GM13977 (cell line): ENCODE measurements around the gene PCLAF.
"Not testable (repeated sequence)": the region's sequence is repeated elsewhere in the genome, so short reads cannot be mapped to it uniquely, and the experiment has no call there.

Source experiments
- DNase-seq: peaks from one replicate; pipeline ENCODE4 v3.0.0; 2012; ENCODE audit warnings: low spot score
- in situ Hi-C: fragments of 300-500 bp; cut with MboI; formaldehyde crosslinking; loops from one replicate; pipeline ENCODE4 v1.12.0; 2022; ENCODE audit warnings: low sequenced_read_pairs, low pct_unique_long_range_greater_than_20kb, mixed read lengths, inconsistent platforms; ENCODE audit not compliant: unreplicated experiment
- TF ChIP-seq, protein P1 (sequence below): IDR thresholded peaks from 2 replicates; pipeline ENCODE4 v1.5.1; 2012; ENCODE audit warnings: mild to moderate bottlenecking, control low read depth; ENCODE audit not compliant: insufficient read depth; ENCODE audit errors: extremely low read depth, missing control alignments

PCLAF gene

DNA sequence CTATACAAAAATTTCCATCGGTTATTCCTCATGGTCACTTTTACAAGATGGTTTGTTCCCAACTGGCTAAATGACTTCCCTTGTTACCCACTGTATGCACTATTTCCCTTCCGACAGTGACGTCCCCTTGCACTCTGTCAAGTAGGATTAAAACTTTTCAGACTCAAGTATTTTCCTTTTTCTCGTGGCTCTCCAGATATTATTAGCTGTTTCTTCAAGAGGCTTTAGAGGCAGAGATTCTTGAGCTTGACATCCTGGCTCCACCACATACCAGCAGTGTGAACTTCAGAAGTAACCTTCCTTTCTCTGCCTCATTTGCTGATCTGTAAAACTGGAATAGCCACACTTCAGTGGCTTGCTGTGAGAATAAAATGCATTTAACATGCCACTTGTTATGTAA, 39.3 kb downstream of the PCLAF start:
- TF ChIP-seq, protein P1, sequence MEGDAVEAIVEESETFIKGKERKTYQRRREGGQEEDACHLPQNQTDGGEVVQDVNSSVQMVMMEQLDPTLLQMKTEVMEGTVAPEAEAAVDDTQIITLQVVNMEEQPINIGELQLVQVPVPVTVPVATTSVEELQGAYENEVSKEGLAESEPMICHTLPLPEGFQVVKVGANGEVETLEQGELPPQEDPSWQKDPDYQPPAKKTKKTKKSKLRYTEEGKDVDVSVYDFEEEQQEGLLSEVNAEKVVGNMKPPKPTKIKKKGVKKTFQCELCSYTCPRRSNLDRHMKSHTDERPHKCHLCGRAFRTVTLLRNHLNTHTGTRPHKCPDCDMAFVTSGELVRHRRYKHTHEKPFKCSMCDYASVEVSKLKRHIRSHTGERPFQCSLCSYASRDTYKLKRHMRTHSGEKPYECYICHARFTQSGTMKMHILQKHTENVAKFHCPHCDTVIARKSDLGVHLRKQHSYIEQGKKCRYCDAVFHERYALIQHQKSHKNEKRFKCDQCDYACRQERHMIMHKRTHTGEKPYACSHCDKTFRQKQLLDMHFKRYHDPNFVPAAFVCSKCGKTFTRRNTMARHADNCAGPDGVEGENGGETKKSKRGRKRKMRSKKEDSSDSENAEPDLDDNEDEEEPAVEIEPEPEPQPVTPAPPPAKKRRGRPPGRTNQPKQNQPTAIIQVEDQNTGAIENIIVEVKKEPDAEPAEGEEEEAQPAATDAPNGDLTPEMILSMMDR = no peak
- in situ Hi-C loops = no loop called here
- no peak for DNase-seq

DNA sequence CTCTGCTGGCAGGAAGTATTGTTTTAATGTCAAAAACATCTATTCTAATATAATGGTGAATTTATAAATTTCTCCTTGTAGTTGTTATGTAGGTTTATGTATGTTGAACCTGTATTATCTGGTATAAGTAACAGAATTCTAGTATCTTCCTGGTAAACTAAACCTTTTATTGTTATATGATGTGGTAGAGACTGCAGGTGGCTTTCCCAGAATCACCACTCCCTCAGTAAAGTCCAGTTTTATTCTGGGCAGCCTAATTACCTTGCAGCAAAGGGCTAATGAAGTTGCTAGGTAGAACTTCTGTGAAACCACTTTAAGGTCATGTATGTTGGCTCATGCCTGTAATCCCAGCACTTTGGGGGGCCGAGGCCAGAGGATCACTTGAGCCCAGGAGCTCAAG, 40.9 kb downstream of the PCLAF start:
- in situ Hi-C loops = no loop called here
- TF ChIP-seq, protein P1 = no peak
- DNase-seq = no peak

DNA sequence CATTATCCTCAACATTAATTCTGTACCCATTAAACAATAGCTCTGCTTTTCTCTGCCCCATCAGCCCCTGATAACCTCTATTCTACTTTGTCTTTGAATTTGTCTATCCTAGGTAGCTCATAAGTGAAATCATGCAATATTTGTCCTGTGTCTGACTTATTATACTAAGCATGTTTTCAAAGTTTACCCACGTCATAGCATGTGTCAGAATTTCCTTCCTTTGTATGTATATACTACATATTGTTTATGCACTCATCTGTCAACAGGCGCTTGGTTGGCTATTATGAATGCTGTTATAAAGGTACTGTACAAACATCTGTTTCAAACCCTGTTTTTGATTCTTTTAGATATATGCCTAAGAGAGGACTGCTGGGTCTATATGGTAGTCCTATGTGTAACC, 43.5 kb downstream of the PCLAF start:
- in situ Hi-C loops = no loop called here
- TF ChIP-seq, protein P1 = no peak
- no peak for DNase-seq

DNA sequence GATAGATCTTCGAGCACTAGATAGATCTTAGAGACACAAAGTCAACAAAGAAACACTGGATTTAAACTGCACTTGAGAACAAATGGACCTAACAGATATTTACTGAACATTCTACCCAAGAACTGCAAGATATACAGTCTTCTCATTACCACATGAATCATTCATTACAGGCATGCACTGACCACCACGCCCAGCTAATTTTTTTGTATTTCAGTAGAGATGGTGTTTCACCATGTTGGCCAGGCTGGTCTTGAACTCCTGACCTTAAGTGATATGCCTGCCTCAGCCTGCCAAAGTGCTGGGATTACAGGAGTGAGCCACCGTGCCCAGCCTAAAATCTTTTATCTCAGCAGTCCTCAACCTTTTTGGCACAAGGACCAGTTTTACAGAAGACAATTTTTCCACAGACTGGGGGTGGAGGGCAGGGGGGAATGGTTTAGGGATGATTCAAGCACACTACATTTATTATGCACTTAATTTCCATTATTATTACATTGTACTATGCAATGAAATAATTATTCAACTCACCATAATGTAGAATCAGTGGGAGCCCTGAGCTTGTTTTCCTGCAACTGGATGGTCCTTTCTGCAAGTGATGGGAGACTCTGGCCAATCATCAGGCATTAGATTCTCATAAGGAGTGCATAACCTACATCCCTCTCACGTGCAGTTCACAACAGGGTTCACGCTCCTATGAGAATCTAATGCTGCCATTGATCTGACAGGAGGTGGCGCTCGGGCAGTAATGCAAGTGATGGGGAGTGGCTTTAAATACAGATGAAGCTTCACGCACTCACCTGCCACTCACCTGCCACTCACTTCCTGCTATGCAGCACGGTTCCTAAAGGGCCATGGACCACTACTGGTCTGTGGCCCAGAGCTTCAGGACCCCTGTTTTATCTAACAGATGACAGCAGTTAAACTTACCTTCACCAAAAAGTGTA, 47.0 kb downstream of the PCLAF start:
- DNase-seq = no peak
- TF ChIP-seq, protein P1 = no peak

DNA sequence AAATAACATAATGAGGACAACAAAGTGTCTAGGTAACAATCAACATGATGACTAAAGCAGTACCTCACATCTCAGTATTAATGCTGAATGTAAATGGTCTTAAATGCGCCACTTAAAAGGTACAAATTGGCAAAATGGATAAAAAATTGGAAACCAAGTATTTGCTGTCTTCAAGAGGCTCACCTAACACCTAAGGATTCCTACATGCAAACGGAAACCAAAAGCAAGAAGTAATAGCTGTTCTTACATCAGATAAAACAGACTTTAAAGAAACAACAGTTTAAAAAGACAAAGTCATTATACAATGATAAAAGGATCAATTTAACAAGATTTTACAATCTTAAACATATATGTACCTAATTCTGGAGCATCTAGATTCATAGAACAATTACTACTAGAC, 47.7 kb downstream of the PCLAF start:
- in situ Hi-C loops = no loop called here
- TF ChIP-seq, protein P1 = no peak
- DNase-seq = no peak

More for the DNA sequence above, 47.0 kb downstream of the PCLAF start:
- in situ Hi-C loops = no loop called here

DNA sequence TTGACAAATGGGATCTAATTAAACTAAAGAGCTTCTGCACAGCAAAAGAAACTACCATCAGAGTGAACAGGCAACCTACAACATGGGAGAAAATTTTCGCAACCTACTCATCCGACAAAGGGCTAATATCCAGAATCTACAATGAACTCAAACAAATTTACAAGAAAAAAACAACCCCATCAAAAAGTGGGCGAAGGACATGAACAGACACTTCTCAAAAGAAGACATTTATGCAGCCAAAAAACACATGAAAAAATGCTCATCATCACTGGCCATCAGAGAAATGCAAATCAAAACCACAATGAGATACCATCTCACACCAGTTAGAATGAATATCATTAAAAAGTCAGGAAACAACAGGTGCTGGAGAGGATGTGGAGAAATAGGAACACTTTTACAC, 49.6 kb downstream of the PCLAF start:
- DNase-seq, in situ Hi-C loops: not testable (repeated sequence)

DNA sequence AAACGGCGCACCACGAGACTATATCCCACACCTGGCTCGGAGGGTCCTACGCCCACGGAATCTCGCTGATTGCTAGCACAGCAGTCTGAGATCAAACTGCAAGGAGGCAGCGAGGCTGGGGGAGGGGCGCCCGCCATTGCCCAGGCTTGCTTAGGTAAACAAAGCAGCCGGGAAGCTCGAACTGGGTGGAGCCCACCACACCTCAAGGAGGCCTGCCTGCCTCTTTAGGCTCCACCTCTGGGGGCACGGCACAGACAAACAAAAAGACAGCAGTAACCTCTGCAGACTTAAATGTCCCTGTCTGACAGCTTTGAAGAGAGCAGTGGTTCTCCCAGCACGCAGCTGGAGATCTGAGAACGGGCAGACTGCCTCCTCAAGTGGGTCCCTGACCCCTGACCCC, 54.3 kb downstream of the PCLAF start:
- DNase-seq, in situ Hi-C loops: not testable (repeated sequence)

DNA sequence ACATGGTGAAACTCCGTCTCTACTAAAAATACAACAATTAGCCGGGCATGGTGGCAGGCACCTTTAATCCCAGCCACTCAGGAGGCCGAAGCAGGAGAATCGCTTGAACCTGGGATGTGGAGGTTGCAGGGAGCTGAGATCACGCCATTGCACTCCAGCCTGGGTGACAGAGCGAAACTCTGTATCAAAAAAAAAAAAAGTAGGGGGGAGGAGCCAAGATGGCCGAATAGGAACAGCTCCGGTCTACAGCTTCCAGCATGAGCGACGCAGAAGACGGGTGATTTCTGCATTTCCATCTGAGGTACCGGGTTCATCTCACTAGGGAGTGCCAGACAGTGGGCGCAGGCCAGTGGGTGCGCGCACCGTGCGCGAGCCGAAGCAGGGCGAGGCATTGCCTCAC, 54.8 kb downstream of the PCLAF start:
- DNase-seq, in situ Hi-C loops: not testable (repeated sequence)
